GM21390 (cell line): Measurements from ENCODE around the gene SLITRK3.

Experiments used
- ATAC-seq: cut with Tn5 transposase; IDR thresholded peaks from one replicate; pipeline ENCODE4 v1.9.1; 2021; ENCODE audit not compliant: unreplicated experiment

Gene SLITRK3, protein sequence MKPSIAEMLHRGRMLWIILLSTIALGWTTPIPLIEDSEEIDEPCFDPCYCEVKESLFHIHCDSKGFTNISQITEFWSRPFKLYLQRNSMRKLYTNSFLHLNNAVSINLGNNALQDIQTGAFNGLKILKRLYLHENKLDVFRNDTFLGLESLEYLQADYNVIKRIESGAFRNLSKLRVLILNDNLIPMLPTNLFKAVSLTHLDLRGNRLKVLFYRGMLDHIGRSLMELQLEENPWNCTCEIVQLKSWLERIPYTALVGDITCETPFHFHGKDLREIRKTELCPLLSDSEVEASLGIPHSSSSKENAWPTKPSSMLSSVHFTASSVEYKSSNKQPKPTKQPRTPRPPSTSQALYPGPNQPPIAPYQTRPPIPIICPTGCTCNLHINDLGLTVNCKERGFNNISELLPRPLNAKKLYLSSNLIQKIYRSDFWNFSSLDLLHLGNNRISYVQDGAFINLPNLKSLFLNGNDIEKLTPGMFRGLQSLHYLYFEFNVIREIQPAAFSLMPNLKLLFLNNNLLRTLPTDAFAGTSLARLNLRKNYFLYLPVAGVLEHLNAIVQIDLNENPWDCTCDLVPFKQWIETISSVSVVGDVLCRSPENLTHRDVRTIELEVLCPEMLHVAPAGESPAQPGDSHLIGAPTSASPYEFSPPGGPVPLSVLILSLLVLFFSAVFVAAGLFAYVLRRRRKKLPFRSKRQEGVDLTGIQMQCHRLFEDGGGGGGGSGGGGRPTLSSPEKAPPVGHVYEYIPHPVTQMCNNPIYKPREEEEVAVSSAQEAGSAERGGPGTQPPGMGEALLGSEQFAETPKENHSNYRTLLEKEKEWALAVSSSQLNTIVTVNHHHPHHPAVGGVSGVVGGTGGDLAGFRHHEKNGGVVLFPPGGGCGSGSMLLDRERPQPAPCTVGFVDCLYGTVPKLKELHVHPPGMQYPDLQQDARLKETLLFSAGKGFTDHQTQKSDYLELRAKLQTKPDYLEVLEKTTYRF

GRCh38 chr3:165195640-165196576 lies at the start of gene SLITRK3:
Gene SLITRK3 (minus strand): TSS chr3:165196384. CDS start chr3:165190830, 5,554 bp downstream.
- ATAC-seq = no peak

GRCh38 chr3:165243597-165243996 lies 47.4 kb upstream of the SLITRK3 start:
- ATAC-seq = no peak

DNA sequence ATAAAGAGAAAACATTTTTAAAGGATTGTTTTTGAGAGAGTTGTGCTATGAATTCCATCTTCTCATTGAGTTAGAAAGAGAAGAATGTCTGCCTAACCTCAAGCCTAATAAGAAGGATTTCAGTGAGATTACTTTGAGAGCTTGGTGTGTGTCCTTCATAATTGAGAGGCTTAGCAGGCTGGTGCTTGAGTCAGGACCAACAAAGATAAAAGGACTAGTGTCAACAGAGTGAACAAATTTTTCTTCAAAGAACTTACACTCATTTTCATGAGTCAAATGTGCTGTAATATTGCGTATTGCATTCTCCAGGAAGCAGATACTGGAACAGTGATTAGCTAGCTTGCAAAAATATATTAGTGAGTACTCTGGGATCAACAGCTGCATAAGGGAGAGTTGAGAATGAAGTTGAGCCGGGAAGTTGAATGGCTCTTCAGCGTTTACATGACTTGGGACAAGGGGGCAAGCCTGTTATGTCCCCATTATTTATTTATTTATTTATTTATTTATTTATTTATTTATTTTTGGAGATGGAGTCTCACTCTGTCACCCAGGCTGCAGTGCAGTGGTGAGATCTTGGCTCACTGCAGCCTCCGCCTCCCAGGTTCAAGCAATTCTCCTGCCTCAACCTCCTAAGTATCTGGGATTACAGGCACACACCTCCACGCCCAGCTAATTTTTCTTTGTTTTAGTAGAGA lies 37.5 kb upstream of the SLITRK3 start:
- ATAC-seq = no peak

- ATAC-seq = no peak
These were observed 29.4 kb upstream of the SLITRK3 start for GRCh38 chr3:165225604-165226003.

- no peak for ATAC-seq
These were observed 21.6 kb upstream of the SLITRK3 start for GRCh38 chr3:165217739-165218138.

DNA sequence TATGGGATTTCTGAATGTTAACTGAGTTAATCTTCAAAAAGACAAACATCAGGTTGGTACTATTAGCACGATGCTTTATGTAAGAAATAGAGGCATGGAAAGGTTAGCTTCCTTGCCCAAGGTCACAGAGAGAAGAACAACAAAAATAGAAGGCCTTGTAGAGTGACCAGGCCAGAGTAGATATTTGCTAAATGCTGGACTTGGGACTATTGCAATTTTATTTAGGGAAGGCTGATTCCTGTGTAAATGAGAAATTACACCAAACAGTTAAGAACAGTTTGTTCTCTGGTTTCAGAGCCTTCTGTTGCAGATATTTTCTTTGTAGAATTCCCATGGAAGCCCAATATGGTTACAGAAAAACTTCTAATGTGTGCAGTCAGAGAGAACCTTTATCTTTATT lies 16.4 kb upstream of the SLITRK3 start:
- no peak for ATAC-seq

GRCh38 chr3:165211721-165212120 lies 15.5 kb upstream of the SLITRK3 start:
- no peak for ATAC-seq

- no peak for ATAC-seq
These were observed 14.5 kb upstream of the SLITRK3 start for GRCh38 chr3:165210727-165211126.

GRCh38 chr3:165210132-165210531 lies 13.9 kb upstream of the SLITRK3 start:
- no peak for ATAC-seq

GRCh38 chr3:165206454-165207266 lies 10.5 kb upstream of the SLITRK3 start:
- ATAC-seq = peak; percentile 98

GRCh38 chr3:165204445-165204844 lies 8.3 kb upstream of the SLITRK3 start:
- no peak for ATAC-seq

DNA sequence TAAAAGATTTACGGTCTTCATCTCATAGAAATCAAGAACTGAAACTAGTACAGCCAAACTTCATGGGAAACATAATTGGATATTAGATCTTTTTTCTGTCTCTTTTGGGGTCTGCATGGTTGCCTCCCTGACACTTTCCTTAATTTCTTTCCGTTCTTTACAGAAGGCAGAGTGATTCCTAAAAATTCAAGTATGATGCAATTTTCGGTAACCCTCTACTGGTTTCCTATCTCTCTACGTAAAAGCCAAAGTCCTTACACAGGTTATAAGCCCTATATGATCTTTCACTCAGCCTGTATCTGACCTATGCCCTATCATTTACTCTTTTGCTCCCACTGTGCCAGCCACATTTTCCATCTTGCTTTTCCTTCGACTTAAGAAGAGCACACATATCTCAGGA lies 6.8 kb upstream of the SLITRK3 start:
- ATAC-seq = no peak

- ATAC-seq = no peak
These were observed 5.8 kb upstream of the SLITRK3 start for GRCh38 chr3:165201964-165202363.

DNA sequence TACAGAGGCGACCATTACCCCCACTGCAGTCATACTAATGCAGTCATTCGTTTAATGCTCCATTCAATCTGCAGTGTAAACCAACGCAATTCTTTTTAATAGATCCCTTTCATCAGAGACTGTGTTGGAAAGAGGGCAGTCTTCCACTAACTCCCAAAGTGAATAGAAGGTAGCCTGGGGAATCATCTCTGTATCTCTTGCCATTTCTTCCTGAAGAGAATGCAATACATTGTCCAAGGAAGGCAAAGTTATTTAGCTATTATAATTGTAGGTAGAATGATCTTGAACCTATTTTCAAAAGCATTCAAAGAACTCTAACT lies 1.3 kb upstream of the SLITRK3 start:
- ATAC-seq = no peak

DNA sequence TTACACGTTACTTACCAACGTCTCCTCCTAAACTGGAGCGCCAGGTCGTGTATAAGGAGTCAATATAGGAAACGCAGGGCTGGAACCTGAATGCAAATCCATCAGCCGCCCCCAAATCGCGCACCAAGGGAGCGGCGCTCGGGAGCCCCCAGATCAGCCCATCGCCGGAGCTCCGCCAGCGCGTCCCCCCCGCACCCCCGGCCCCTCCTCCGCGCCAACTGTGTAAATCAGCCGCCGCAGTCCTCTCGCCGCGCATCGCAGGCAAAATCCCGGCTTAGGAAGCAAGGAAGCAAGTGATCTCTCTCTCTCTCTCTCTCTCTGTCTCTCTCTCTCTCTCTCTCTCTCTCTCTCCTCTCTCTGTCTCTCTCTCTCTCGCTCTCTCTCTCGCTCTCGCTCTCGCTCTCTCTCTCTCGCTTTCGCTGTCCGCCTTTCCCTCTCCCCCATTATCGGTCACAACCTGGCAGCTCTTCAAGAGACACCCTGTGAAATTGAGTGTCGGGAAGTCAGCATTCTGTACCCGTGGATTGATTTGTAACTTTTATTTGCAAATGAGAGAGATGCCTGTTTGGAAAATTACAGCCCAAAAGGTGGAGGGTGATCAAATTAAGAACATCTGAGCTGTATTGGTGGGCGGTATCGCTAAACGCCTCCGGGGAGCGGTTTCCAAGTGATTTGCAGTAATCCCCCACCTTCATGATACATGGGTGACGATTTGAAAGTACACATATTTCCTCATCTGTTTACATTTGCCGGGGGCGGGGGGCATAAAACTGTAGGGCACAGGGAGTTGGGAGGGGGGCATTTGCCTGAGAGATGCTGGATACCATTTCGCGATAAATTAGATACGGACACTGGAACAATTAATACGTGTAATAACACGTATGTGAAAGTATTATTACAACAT lies 645 bp upstream of the SLITRK3 start:
- no peak for ATAC-seq

DNA sequence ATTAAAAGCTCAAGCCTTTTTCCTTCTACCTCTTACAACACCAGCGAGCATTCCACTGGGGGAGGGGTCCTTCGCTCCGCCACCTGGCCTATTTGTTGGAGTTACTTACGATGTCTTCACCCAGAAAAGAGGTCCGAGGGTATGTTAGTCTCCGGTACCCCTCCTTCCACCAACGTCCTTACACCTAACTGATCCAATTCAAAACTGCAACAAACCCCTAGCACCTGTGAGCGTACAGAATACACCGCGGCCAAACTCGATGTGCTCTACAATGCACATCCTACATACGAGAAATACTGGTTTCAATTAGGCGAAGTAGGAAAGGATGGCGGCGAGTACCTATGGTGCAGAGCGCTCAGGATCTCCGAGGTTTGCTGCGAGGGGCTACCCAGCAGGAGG lies 944 bp downstream of the SLITRK3 start:
- ATAC-seq = no peak

- no peak for ATAC-seq
These were observed 1.5 kb downstream of the SLITRK3 start for GRCh38 chr3:165194511-165195240.
